ENCODE results near the gene KIRREL3. TPM values are rescaled to one million over a fixed set of nuclear protein-coding genes. Genes with fewer than 3 reads are reported as not detected.

Gene KIRREL3
- total and polyA plus RNA-seq, 2 of the 8 experiments (the other 6 are each of a cell fraction or from before 2014, with no cell fraction given): 0.29 to 0.32 TPM

GRCh38 chr11:126978165-126978564 is 22.4 kb downstream of the KIRREL3 start:
- WGBS, 2 experiments (ENCODE audit: extremely low coverage in 1 of 2, insufficient coverage in 1 of 2, insufficient read length in 1 of 2, insufficient replicate concordance in 2 of 2, low coverage in 1 of 2, low lambda C conversion rate in 2 of 2, missing lambda C conversion rate in 1 of 2): 66% methylated on average over 3 of the region's 3 CpGs; no CpG with 5 or more reads in 1 of the 2 experiments
- Histone ChIP-seq H3K9ac (replicated peaks in 1 of 4; ENCODE audit: extremely low read depth in 1 of 4, low read depth in 3 of 4, low read length in 3 of 4) (no peak overlapping the region), H3K27ac (ENCODE audit: low read depth, low read length) (no peak overlapping the region), H3K4ac (replicated peaks; ENCODE audit: insufficient read length, low read depth, low read length) (peak overlapping the region; percentile 6), H2BK12ac (ENCODE audit: low read depth, low read length) (peak overlapping the region; percentile 93; the same call in 1 of the 2 replicates), H3K27me3 (replicated peaks in 1 of 4; ENCODE audit: control insufficient read depth in 3 of 4, extremely low read depth in 1 of 4, insufficient read depth in 3 of 4, low read length in 3 of 4) (no peaks in the 10 kb centered on the region), H4K5ac (ENCODE audit: insufficient read length, low read depth, low read length) (no peak overlapping the region), H3K56ac (replicated peaks; ENCODE audit: insufficient read length, low read depth, low read length) (no peak overlapping the region), H3K4me3 (ENCODE audit: extremely low read depth in 1 of 4, insufficient read depth in 2 of 4, low read depth in 3 of 4, low read length in 4 of 4) (peak overlapping the region in 1 of 4 experiments; percentile 19; a peak in 1 of 8 replicates), H3K23me2 (ENCODE audit: low read depth, low read length) (no peaks in the 10 kb centered on the region), H2BK5ac (ENCODE audit: low read depth, low read length) (peak overlapping the region; percentile 80; the same call in 1 of the 2 replicates), H2BK15ac (ENCODE audit: low read length) (no peak overlapping the region), H3K36me3 (ENCODE audit: control insufficient read depth in 2 of 4, insufficient read depth in 4 of 4, low read length in 3 of 4) (no peaks in the 10 kb centered on the region), H2AK5ac (ENCODE audit: low read depth, low read length) (no peak overlapping the region), H3K79me2 (ENCODE audit: control insufficient read depth in 1 of 2, insufficient read depth in 2 of 2, low read length in 2 of 2) (no peaks in the 10 kb centered on the region), H3K18ac (ENCODE audit: extremely low read depth, low read length) (peak overlapping the region; percentile 72; the same call in 1 of the 2 replicates), H4K8ac (ENCODE audit: extremely low read depth, insufficient read depth, low read length) (no peak overlapping the region), H3K4me2 (ENCODE audit: insufficient read depth in 1 of 2, low read depth in 2 of 2, low read length in 2 of 2) (peak overlapping the region; percentile 7 to 39), H4K20me1 (replicated peaks in 1 of 2; ENCODE audit: control insufficient read depth in 1 of 2, insufficient read depth in 2 of 2, low read length in 2 of 2) (no peaks in the 10 kb centered on the region), H3K4me1 (replicated peaks in 1 of 4; ENCODE audit: control insufficient read depth in 3 of 4, insufficient read depth in 4 of 4, low read length in 3 of 4) (peaks cover 5 to 14% (median 9%) of the 10 kb centered on the region in 4 experiments), H3K9me3 (ENCODE audit: insufficient read depth in 2 of 2, low read depth in 1 of 2, low read length in 1 of 2) (no peaks in the 10 kb centered on the region), H4K91ac (replicated peaks; ENCODE audit: insufficient read length, low read length) (peak overlapping the region; percentile 76), H2BK20ac (ENCODE audit: low read length) (peak overlapping the region; percentile 55; the same call in 1 of the 2 replicates), H2BK120ac (replicated peaks; ENCODE audit: low read depth, low read length) (no peak overlapping the region), H2AFZ (ENCODE audit: low read length) (no peak overlapping the region), H3K14ac (ENCODE audit: insufficient read length) (no peak overlapping the region), H3K23ac (ENCODE audit: insufficient read length) (no peak overlapping the region), H3K79me1 (ENCODE audit: low read depth, low read length) (no peaks in the 10 kb centered on the region)
- TF ChIP-seq SIN3A (conservative IDR thresholded peaks at IDR 0.05 in 1 of 2, IDR thresholded peaks at IDR 0.05 in 1 of 2; ENCODE audit: low read depth in 1 of 2, low read length in 2 of 2) (no peak), RXRA (IDR thresholded peaks at IDR 0.05; ENCODE audit: insufficient read depth, low read depth, low read length) (no peak), BCL11A (IDR thresholded peaks at IDR 0.05; ENCODE audit: low read depth in 2 of 2, low read length in 2 of 2) (peak in 1 of 2 experiments; percentile 78), EP300 (IDR thresholded peaks at IDR 0.05; ENCODE audit: borderline replicate concordance in 1 of 2, low read depth in 2 of 2, low read length in 2 of 2) (no peak), BACH1 (IDR thresholded peaks at IDR 0.05; ENCODE audit: low read length) (no peak), EGR1 (IDR thresholded peaks at IDR 0.05; ENCODE audit: borderline replicate concordance, low read depth, low read length) (no peak), ASH2L (IDR thresholded peaks at IDR 0.05; ENCODE audit: low read length) (no peak), CREB1 (IDR thresholded peaks at IDR 0.05) (no peak), TEAD4 (IDR thresholded peaks at IDR 0.05; ENCODE audit: low read depth, low read length) (peak; percentile 68), GABPA (IDR thresholded peaks at IDR 0.05; ENCODE audit: borderline replicate concordance, insufficient read depth, low read length) (no peak), PHF8 (conservative IDR thresholded peaks at IDR 0.05; ENCODE audit: low read depth, low read length) (no peak)
- peak; percentile 91 for FAIRE-seq
- DNase-seq (ENCODE audit: low read depth in 1 of 2, low spot score in 2 of 2): peak in 1 of 2 experiments; percentile 43
- POLR2A ChIA-PET (ENCODE audit: partially characterized antibody): no interaction called here
- CTCF ChIA-PET (ENCODE audit: partially characterized antibody): interaction anchor here (1.1 to 6.0 kb wide), 8 partner anchors 10 to 371 kb away, joined by 3 to 44 read pairs (median 4); no protein-coding TSS in a partner anchor

Data from H1 (cell line).